Omental fat pad (tissue), 4 donors: Measurements from ENCODE around the gene NUAK1. TPM values are rescaled to one million over a fixed set of nuclear protein-coding genes. Genes with fewer than 3 reads are reported as not detected.

Experiments used
- ATAC-seq: fragments of 150-250 bp; one replicate; pipeline ENCODE4 v1.9.1; 2016; ENCODE audit warnings: mild to moderate bottlenecking, moderate library complexity; ENCODE audit not compliant: low FRiP score
- DNase-seq: peaks from one replicate; pipeline ENCODE4 v3.0.0-alpha.2; 2019; ENCODE audit warnings: low spot score
- CTCF ChIP-seq, 3 donors: fragments of 450-650 bp; IDR thresholded peaks; one replicate each; pipeline ENCODE4 v1.5.1; 2016 to 2017; ENCODE audit warnings: antibody characterized with exemption in 3 of 3, mild to moderate bottlenecking in 3 of 3, moderate library complexity in 2 of 3
- total RNA-seq, 4 donors: library from RNA; depleted of rRNA; stranded (reverse); fragments of >200 nt; gene quantifications; one replicate each; pipeline ENCODE4 v1.1.0, GENCODE V29; 2016

The NUAK1 gene
- total RNA-seq, 4 donors from 2014 or later = 6.8 to 47.3 (median 21.0) TPM

- no peak for TF ChIP-seq CTCF (IDR thresholded peaks at IDR 0.05)
- ATAC-seq = no peak
- no peak for DNase-seq
Measured at GRCh38 chr12:106106892-106107291, 31.9 kb downstream of the NUAK1 start.

- ATAC-seq = no peak
- TF ChIP-seq CTCF (IDR thresholded peaks at IDR 0.05) = no peak
- DNase-seq = no peak
Measured at GRCh38 chr12:106106061-106106566, 32.6 kb downstream of the NUAK1 start.

GRCh38 chr12:106101803-106102202, 37.0 kb downstream of the NUAK1 start:
- no peak for DNase-seq
- peak; percentile 22 for ATAC-seq
- no peak for TF ChIP-seq CTCF (IDR thresholded peaks at IDR 0.05)

GRCh38 chr12:106098691-106099200, 40.0 kb downstream of the NUAK1 start:
- no peak for TF ChIP-seq CTCF (IDR thresholded peaks at IDR 0.05)
- no peak for DNase-seq
- no peak for ATAC-seq

- ATAC-seq = no peak
- TF ChIP-seq CTCF (IDR thresholded peaks at IDR 0.05) = no peak
- no peak for DNase-seq
Measured at GRCh38 chr12:106097011-106097410, 41.7 kb downstream of the NUAK1 start.

- no peak for TF ChIP-seq CTCF (IDR thresholded peaks at IDR 0.05)
- ATAC-seq (no peak), DNase-seq (no peak)
Measured at GRCh38 chr12:106096376-106096775, 42.4 kb downstream of the NUAK1 start.

GRCh38 chr12:106094304-106094703, 44.5 kb downstream of the NUAK1 start:
- no peak for TF ChIP-seq CTCF (IDR thresholded peaks at IDR 0.05)
- ATAC-seq (no peak), DNase-seq (no peak)
